HepG2 (cell line): ENCODE measurements around the gene AMZ2. TPM values are rescaled to one million over a fixed set of nuclear protein-coding genes. Genes with fewer than 3 reads are reported as not detected.

Experiments
- CHD4 ChIP-seq: fragments of 200-600 bp; sonication (generic); IDR thresholded peaks from 2 replicates; pipeline ENCODE4 v1.7.0; 2017; ENCODE audit warnings: mild to moderate bottlenecking, low read length, borderline replicate concordance
- ETS1 ChIP-seq: sonication (generic); formaldehyde crosslinking; IDR thresholded peaks from 2 replicates; pipeline ENCODE4 v1.4.0; 2020; ENCODE audit warnings: missing genetic modification reagents
- IRF9 ChIP-seq: sonication (generic); formaldehyde crosslinking; IDR thresholded peaks from 2 replicates; pipeline ENCODE4 v1.8.0; 2022; ENCODE audit warnings: missing genetic modification reagents, mild to moderate bottlenecking, borderline replicate concordance
- MAFF ChIP-seq: IDR thresholded peaks from 2 replicates; pipeline ENCODE4 v1.6.1; 2011; ENCODE audit warnings: low read depth, low read length, improper control_type of control experiment
- MBNL3 ChIP-seq: fragments of 250-450 bp; sonication (Bioruptor Pico); conservative IDR thresholded peaks from 2 replicates; pipeline ENCODE4 v1.8.0; 2022; ENCODE audit warnings: mild to moderate bottlenecking, inconsistent platforms
- MIER3 ChIP-seq: IDR thresholded peaks from 2 replicates; pipeline ENCODE4 v1.6.1; 2016; ENCODE audit warnings: missing compliant biosample characterization, borderline replicate concordance
- MXD4 ChIP-seq: IDR thresholded peaks from 2 replicates; pipeline ENCODE4 v1.6.1; 2016; ENCODE audit warnings: mild to moderate bottlenecking, missing biosample characterization, missing genetic modification reagents
- ONECUT2 ChIP-seq: sonication (generic); formaldehyde crosslinking; IDR thresholded peaks from 2 replicates; pipeline ENCODE4 v1.4.0; 2020; ENCODE audit warnings: missing genetic modification reagents
- POLR2AphosphoS5 ChIP-seq: IDR thresholded peaks from 2 replicates; pipeline ENCODE4 v1.6.1; 2012; ENCODE audit warnings: low read depth, low read length
- SRSF1 ChIP-seq: fragments of 200-400 bp; formaldehyde crosslinking; optimal IDR thresholded peaks from 2 replicates; pipeline ENCODE3; 2017; ENCODE audit warnings: mild to moderate bottlenecking, low read depth, low read length, moderate library complexity
- TARDBP ChIP-seq: sonication (generic); formaldehyde crosslinking; IDR thresholded peaks from 2 replicates; pipeline ENCODE4 v1.8.0; 2022; ENCODE audit warnings: mild to moderate bottlenecking, missing genetic modification reagents
- ZNF264 ChIP-seq: sonication (generic); formaldehyde crosslinking; IDR thresholded peaks from 2 replicates; pipeline ENCODE4 v1.4.0; 2020; ENCODE audit warnings: missing genetic modification reagents
- ZNF276 ChIP-seq: sonication (generic); formaldehyde crosslinking; IDR thresholded peaks from 2 replicates; pipeline ENCODE4 v1.4.0; 2020; ENCODE audit warnings: mild to moderate bottlenecking, low read depth, missing genetic modification reagents
- ZNF3 ChIP-seq: IDR thresholded peaks from 2 replicates; pipeline ENCODE4 v1.7.0; 2017; ENCODE audit warnings: inconsistent platforms
- ZNF552 ChIP-seq: sonication (generic); formaldehyde crosslinking; IDR thresholded peaks from 2 replicates; pipeline ENCODE4 v1.9.0; 2022; ENCODE audit warnings: missing genetic modification reagents, mild to moderate bottlenecking, borderline replicate concordance
- ZNF567 ChIP-seq: sonication (generic); formaldehyde crosslinking; IDR thresholded peaks from 2 replicates; pipeline ENCODE4 v1.8.1; 2023; ENCODE audit warnings: mild to moderate bottlenecking, missing genetic modification reagents, borderline replicate concordance
- ZNF704 ChIP-seq: sonication (generic); formaldehyde crosslinking; IDR thresholded peaks from 2 replicates; pipeline ENCODE4 v1.8.1; 2023; ENCODE audit warnings: mild to moderate bottlenecking, inconsistent platforms, moderate library complexity, missing genetic modification reagents, borderline replicate concordance
- ZNF781 ChIP-seq: sonication (generic); formaldehyde crosslinking; IDR thresholded peaks from 2 replicates; pipeline ENCODE4 v1.5.1; 2020; ENCODE audit warnings: borderline replicate concordance, mild to moderate bottlenecking, missing genetic modification reagents; ENCODE audit errors: not compliant biosample characterization
- ZNF800 ChIP-seq: sonication (generic); formaldehyde crosslinking; IDR thresholded peaks from 2 replicates; pipeline ENCODE4 v1.4.0; 2020; ENCODE audit warnings: missing genetic modification reagents
- ZNF841 ChIP-seq: sonication (generic); formaldehyde crosslinking; IDR thresholded peaks from 2 replicates; pipeline ENCODE4 v1.8.1; 2023; ENCODE audit warnings: missing genetic modification reagents, borderline replicate concordance
- ZSCAN30 ChIP-seq: sonication (generic); formaldehyde crosslinking; IDR thresholded peaks from 2 replicates; pipeline ENCODE4 v1.5.0; 2020; ENCODE audit warnings: mild to moderate bottlenecking, missing genetic modification reagents
- polyA plus RNA-seq, 8 experiments: library from polyadenylated mRNA; depleted of rRNA in 3 of 8; stranded (reverse) in 7 of 8; unstranded in 1 of 8; fragments of >200 nt; fragmentation: Illumina TruSeq in 4 of 8; extraction: Trizol in 4 of 8; gene quantifications; 2 replicates each; pipeline versions ENCODE4 v1.2.1 to v1.2.3, GENCODE V29; 2011 to 2016; ENCODE audit warnings: low read depth in 4 of 8, missing spikeins in 1 of 8, mixed read lengths in 1 of 8; ENCODE audit not compliant: insufficient read depth in 1 of 8
- total RNA-seq, 5 experiments: library from RNA; depleted of rRNA; stranded (reverse); fragments of >200 nt; fragmentation: Illumina TruSeq; extraction: Trizol; gene quantifications; 2 replicates each; pipeline ENCODE4 v1.2.3, GENCODE V29; 2016; ENCODE audit warnings: low read depth in 1 of 5

The AMZ2 gene
- total and polyA plus RNA-seq, 2 of the 13 experiments (the other 11 are each of a cell fraction or from before 2014, with no cell fraction given): 86.9 to 90.2 TPM

- TF ChIP-seq ZNF800 (CRISPR knock-in tag) (no peak), MBNL3 (CRISPR knock-in tag) (no peak), ZNF841 (no peak), ZNF567 (no peak), ZNF552 (CRISPR knock-in tag) (no peak), ZNF276 (no peak), CHD4 (no peak), ZNF704 (CRISPR knock-in tag) (no peak), ZNF781 (CRISPR knock-in tag) (no peak), POLR2AphosphoS5 (no peak), IRF9 (no peak), MIER3 (CRISPR knock-in tag) (no peak), SRSF1 (no peak), MXD4 (CRISPR knock-in tag) (peak; percentile 37; the same call in 1 of the 2 replicates), TARDBP (CRISPR knock-in tag) (no peak), ZNF3 (CRISPR knock-in tag) (no peak), MAFF (no peak), ZNF264 (CRISPR knock-in tag) (no peak), ZSCAN30 (CRISPR knock-in tag) (no peak), ONECUT2 (CRISPR knock-in tag) (no peak), ETS1 (CRISPR knock-in tag) (peak; percentile 83)
Observed at GRCh38 chr17:68290955-68291835, 43.4 kb downstream of the AMZ2 start, which contains the start of the genes ARSG and SLC16A6 (continued).
